Measurements from ENCODE around the gene CHAC1.

Gene CHAC1

GRCh38 chr15:40925495-40925862 lies 27.8 kb upstream of the CHAC1 start:
- DNase-seq, result no peak

- DNase-seq, result no peak
These were observed 27.2 kb upstream of the CHAC1 start for GRCh38 chr15:40925863-40926658.

- no peak for DNase-seq
These were observed 26.4 kb upstream of the CHAC1 start for GRCh38 chr15:40926659-40927494.

GRCh38 chr15:40927495-40927872 lies 25.8 kb upstream of the CHAC1 start:
- DNase-seq, result no peak

GRCh38 chr15:40927873-40928806 lies 25.1 kb upstream of the CHAC1 start:
- no peak for DNase-seq

- peak; percentile 35 for DNase-seq
These were observed 24.2 kb upstream of the CHAC1 start, which contains the start of gene DLL4 for GRCh38 chr15:40928821-40929659. Gene DLL4, plus strand, starts transcription at chr15:40929340. Its CDS starts 329 bp downstream, at chr15:40929669.

- DNase-seq, result no peak
These were observed 23.4 kb upstream of the CHAC1 start for GRCh38 chr15:40929660-40930429.

- DNase-seq, result peak; percentile 51
These were observed 22.6 kb upstream of the CHAC1 start for GRCh38 chr15:40930430-40931299.

GRCh38 chr15:40931300-40932142 lies 21.8 kb upstream of the CHAC1 start:
- DNase-seq, result no peak

GRCh38 chr15:40932156-40932555 lies 21.1 kb upstream of the CHAC1 start:
- no peak for DNase-seq

GRCh38 chr15:40932649-40933516 lies 20.4 kb upstream of the CHAC1 start:
- DNase-seq, result no peak

GRCh38 chr15:40933517-40933902 lies 19.8 kb upstream of the CHAC1 start:
- no peak for DNase-seq

GRCh38 chr15:40934457-40934856 lies 18.8 kb upstream of the CHAC1 start:
- no peak for DNase-seq

- DNase-seq, result no peak
These were observed 17.0 kb upstream of the CHAC1 start for GRCh38 chr15:40936234-40936708.

GRCh38 chr15:40936709-40937666 lies 16.3 kb upstream of the CHAC1 start:
- no peak for DNase-seq

GRCh38 chr15:40937762-40938535 lies 15.3 kb upstream of the CHAC1 start:
- DNase-seq, result no peak

Data from activated CD4-positive, alpha-beta T cell treated with anti-CD3 and anti-CD28 coated beads, Interleukin-2, amount 50 U/mL, for 1 hour (primary cell).